Gastrocnemius medialis (tissue), 4 donors: Measurements from ENCODE around the gene CXCL3. TPM values are rescaled to one million over a fixed set of nuclear protein-coding genes. Genes with fewer than 3 reads are reported as not detected.

ENCODE experiments used
- ATAC-seq, 2 donors: fragments of 150-250 bp; one replicate each; pipeline ENCODE4 v1.9.1; 2016
- DNase-seq, 2 donors: peaks; one replicate each; pipeline ENCODE4 v3.0.0-alpha.2; 2019
- H3K27ac ChIP-seq, 4 donors: fragments of 200-600 bp; sonication (generic); 1 replicate in 1 of 4; 2 replicates in 3 of 4; pipeline ENCODE4 v1.5.1; 2016 to 2018; ENCODE audit warnings: mild to moderate bottlenecking in 2 of 4, moderate library complexity in 1 of 4
- H3K27me3 ChIP-seq, 3 donors: fragments of 200-600 bp; sonication (generic) in 2 of 3; 1 replicate in 1 of 3; 2 replicates in 2 of 3; pipeline versions ENCODE4 v1.5.1 to v1.6.0; 2016 to 2019; ENCODE audit warnings: mild to moderate bottlenecking in 1 of 3, moderate library complexity in 1 of 3
- H3K36me3 ChIP-seq, 2 donors: fragments of 200-600 bp; sonication (generic) in 1 of 2; one replicate each; pipeline ENCODE4 v1.5.1; 2017 to 2018
- H3K4me1 ChIP-seq, 2 donors: fragments of 200-600 bp; sonication (generic) in 1 of 2; one replicate each; pipeline ENCODE4 v1.5.1; 2016 to 2017; ENCODE audit warnings: mild to moderate bottlenecking in 2 of 2
- H3K4me3 ChIP-seq, 4 donors: fragments of 200-600 bp; sonication (generic) in 3 of 4; 1 replicate in 1 of 4; 2 replicates in 3 of 4; pipeline ENCODE4 v1.5.1; 2016 to 2019; ENCODE audit warnings: mild to moderate bottlenecking in 2 of 4
- H3K9me3 ChIP-seq, 3 donors: fragments of 200-600 bp; sonication (generic) in 2 of 3; 1 replicate in 1 of 3; 2 replicates in 2 of 3; pipeline ENCODE4 v1.5.1; 2016 to 2019
- CTCF ChIP-seq, 5 experiments: fragments of 450-650 bp in 3 of 5; fragments of 200-600 bp in 2 of 5; sonication (generic) in 2 of 5; IDR thresholded peaks in 4 of 5; conservative IDR thresholded peaks in 1 of 5; 1 replicate in 4 of 5; 2 replicates in 1 of 5; pipeline ENCODE4 v1.5.1; 2016 to 2019; ENCODE audit warnings: antibody characterized with exemption in 5 of 5, mild to moderate bottlenecking in 3 of 5, moderate library complexity in 3 of 5
- POLR2A ChIP-seq, 2 donors: fragments of 450-650 bp; IDR thresholded peaks; one replicate each; pipeline ENCODE4 v1.6.1; 2017; ENCODE audit warnings: antibody characterized with exemption in 2 of 2, mild to moderate bottlenecking in 2 of 2, moderate library complexity in 2 of 2
- in situ Hi-C, 4 donors: fragments of 200-750 bp; cut with MboI; loops; one replicate each; pipeline versions ENCODE4 v1.15.0 to v1.8.0; 2017; ENCODE audit warnings: low sequenced_read_pairs in 4 of 4
- intact Hi-C: fragments of 100-400 bp; cut with DNase I; formaldehyde crosslinking; loops from one replicate; pipeline ENCODE4 v1.15.1; 2023; ENCODE audit warnings: low total_unique reads
- total RNA-seq, 4 donors: library from RNA; depleted of rRNA; stranded (reverse); fragments of >200 nt; gene quantifications; one replicate each; pipeline versions ENCODE4 v1.1.0 to v1.2.3, GENCODE V29; 2016

The CXCL3 gene
- total RNA-seq, 4 donors from 2014 or later, result 0.84 TPM; not detected in 3

- Histone ChIP-seq H3K36me3 (no peaks in the 10 kb centered on the region), H3K4me1 (no peaks in the 10 kb centered on the region), H3K27me3 (no peaks in the 10 kb centered on the region), H3K9me3 (no peaks in the 10 kb centered on the region), H3K4me3 (no peak overlapping the region), H3K27ac (no peak overlapping the region)
- TF ChIP-seq POLR2A (IDR thresholded peaks at IDR 0.05) (no peak), CTCF (IDR thresholded peaks at IDR 0.05 in 4 of 5, conservative IDR thresholded peaks at IDR 0.05 in 1 of 5) (no peak)
- DNase-seq, result no peak
- intact Hi-C loops (no loop called here), in situ Hi-C loops (no loop called here)
- ATAC-seq, result no peak
Measured at GRCh38 chr4:74061430-74061829, 22.9 kb upstream of the CXCL3 start.

GRCh38 chr4:74059161-74059829 is 20.8 kb upstream of the CXCL3 start:
- intact Hi-C loops, result no loop called here

GRCh38 chr4:74058048-74058651 is 19.7 kb upstream of the CXCL3 start:
- in situ Hi-C loops, result no loop called here
- intact Hi-C loops, result no loop called here
- H3K4me3 ChIP-seq, result no peak overlapping the region
- H3K27ac ChIP-seq, result no peak overlapping the region
- no peaks in the 10 kb centered on the region for H3K4me1 ChIP-seq
- no peak for ATAC-seq
- DNase-seq, result no peak
- H3K27me3 ChIP-seq, result no peaks in the 10 kb centered on the region
- no peak for TF ChIP-seq CTCF (IDR thresholded peaks at IDR 0.05 in 4 of 5, conservative IDR thresholded peaks at IDR 0.05 in 1 of 5)
- TF ChIP-seq POLR2A (IDR thresholded peaks at IDR 0.05), result no peak
- no peaks in the 10 kb centered on the region for H3K36me3 ChIP-seq
- H3K9me3 ChIP-seq, result no peaks in the 10 kb centered on the region

More at GRCh38 chr4:74059161-74059829, 20.8 kb upstream of the CXCL3 start:
- DNase-seq (no peak), ATAC-seq (no peak)
- Histone ChIP-seq H3K36me3 (no peaks in the 10 kb centered on the region), H3K4me3 (no peak overlapping the region), H3K27me3 (no peaks in the 10 kb centered on the region), H3K4me1 (no peaks in the 10 kb centered on the region), H3K9me3 (no peaks in the 10 kb centered on the region), H3K27ac (no peak overlapping the region)
- in situ Hi-C loops, result no loop called here
- TF ChIP-seq POLR2A (IDR thresholded peaks at IDR 0.05), result no peak
- no peak for TF ChIP-seq CTCF (IDR thresholded peaks at IDR 0.05 in 4 of 5, conservative IDR thresholded peaks at IDR 0.05 in 1 of 5)

GRCh38 chr4:74057588-74057987 is 19.1 kb upstream of the CXCL3 start:
- TF ChIP-seq CTCF (IDR thresholded peaks at IDR 0.05 in 4 of 5, conservative IDR thresholded peaks at IDR 0.05 in 1 of 5), result no peak
- Histone ChIP-seq H3K9me3 (no peaks in the 10 kb centered on the region), H3K36me3 (no peaks in the 10 kb centered on the region), H3K4me1 (no peaks in the 10 kb centered on the region), H3K27ac (no peak overlapping the region), H3K27me3 (no peaks in the 10 kb centered on the region), H3K4me3 (no peak overlapping the region)
- in situ Hi-C loops (no loop called here), intact Hi-C loops (no loop called here)
- no peak for DNase-seq
- ATAC-seq, result no peak
